NCI-H1436 (cell line): Measurements from ENCODE around the gene SENP2.
"Not testable (repeated sequence)": the region's sequence is repeated elsewhere in the genome, so short reads cannot be mapped to it uniquely, and the experiment has no call there.

ENCODE experiments used
- DNase-seq: peaks from one replicate; lab custom pipeline; 2025; lab: John Stamatoyannopoulos, UW

SENP2 gene

GRCh38 chr3:185647880-185648210 lies 61.8 kb downstream of the SENP2 start:
- no peak for DNase-seq

GRCh38 chr3:185648396-185648795 lies 62.3 kb downstream of the SENP2 start:
- no peak for DNase-seq

- no peak for DNase-seq
Measured at GRCh38 chr3:185649414-185649813, 63.3 kb downstream of the SENP2 start.

- no peak for DNase-seq
Measured at GRCh38 chr3:185651971-185652370, 65.9 kb downstream of the SENP2 start.

- no peak for DNase-seq
Measured at GRCh38 chr3:185653949-185654757, 68.1 kb downstream of the SENP2 start.

GRCh38 chr3:185654758-185655145 lies 68.7 kb downstream of the SENP2 start:
- DNase-seq = no peak

GRCh38 chr3:185655426-185656320 lies 69.6 kb downstream of the SENP2 start:
- DNase-seq = no peak

- no peak for DNase-seq
Measured at GRCh38 chr3:185656321-185656840, 70.3 kb downstream of the SENP2 start.

- no peak for DNase-seq
Measured at GRCh38 chr3:185657211-185657610, 71.1 kb downstream of the SENP2 start.

GRCh38 chr3:185657691-185658503 lies 71.8 kb downstream of the SENP2 start:
- no peak for DNase-seq

GRCh38 chr3:185658504-185658912 lies 72.4 kb downstream of the SENP2 start:
- no peak for DNase-seq

- DNase-seq = no peak
Measured at GRCh38 chr3:185658943-185659342, 72.8 kb downstream of the SENP2 start.

GRCh38 chr3:185659942-185660921 lies 74.1 kb downstream of the SENP2 start:
- peak; percentile 83 for DNase-seq

GRCh38 chr3:185661296-185661695 lies 75.2 kb downstream of the SENP2 start:
- DNase-seq = not testable (repeated sequence)

GRCh38 chr3:185661772-185662171 lies 75.7 kb downstream of the SENP2 start:
- DNase-seq = no peak

GRCh38 chr3:185663929-185664328 lies 77.8 kb downstream of the SENP2 start:
- DNase-seq = no peak

- no peak for DNase-seq
Measured at GRCh38 chr3:185667574-185667973, 81.5 kb downstream of the SENP2 start.

- no peak for DNase-seq
Measured at GRCh38 chr3:185677146-185677829, 91.2 kb downstream of the SENP2 start.

GRCh38 chr3:185678027-185678426 lies 91.9 kb downstream of the SENP2 start:
- no peak for DNase-seq

GRCh38 chr3:185680231-185680630 lies 94.1 kb downstream of the SENP2 start:
- no peak for DNase-seq
